GM23338 (cell line): Measurements from ENCODE around the gene MOXD1.

Experiments
- CREB1 ChIP-seq: fragments of 250-450 bp; sonication (Bioruptor Pico); IDR thresholded peaks from 2 replicates; pipeline ENCODE4 v1.5.0; 2020; ENCODE audit warnings: low read depth, mild to moderate bottlenecking, moderate library complexity
- CTCF ChIP-seq, 2 experiments: fragments of 200-600 bp in 1 of 2; sonication (generic) in 1 of 2; conservative IDR thresholded peaks; 2 replicates each; pipeline versions ENCODE4 v1.5.1 to v1.6.1; 2016 to 2017; ENCODE audit warnings: antibody characterized with exemption in 2 of 2, low read depth in 2 of 2, mild to moderate bottlenecking in 2 of 2, moderate library complexity in 1 of 2
- EZH2 ChIP-seq: fragments of 200-600 bp; sonication (generic); IDR thresholded peaks from one replicate; pipeline ENCODE4 v1.8.0; 2017; ENCODE audit warnings: antibody characterized with exemption, mild to moderate bottlenecking, low read depth; ENCODE audit not compliant: unreplicated experiment
- EZH2phosphoT487 ChIP-seq: fragments of 200-600 bp; sonication (generic); IDR thresholded peaks from one replicate; pipeline ENCODE4 v1.8.1; 2018; ENCODE audit warnings: antibody characterized with exemption; ENCODE audit not compliant: unreplicated experiment
- JUNB ChIP-seq: IDR thresholded peaks from one replicate; pipeline ENCODE4 v1.6.1; 2016; ENCODE audit warnings: antibody characterized with exemption; ENCODE audit not compliant: unreplicated experiment
- POLR2AphosphoS5 ChIP-seq: IDR thresholded peaks from 2 replicates; pipeline ENCODE4 v1.6.1; 2016; ENCODE audit warnings: antibody characterized with exemption, low read depth
- REST ChIP-seq: IDR thresholded peaks from one replicate; pipeline ENCODE4 v1.6.1; 2018; ENCODE audit warnings: antibody characterized with exemption; ENCODE audit not compliant: unreplicated experiment
- STAT1 ChIP-seq: IDR thresholded peaks from one replicate; pipeline ENCODE4 v1.6.1; 2016; ENCODE audit warnings: antibody characterized with exemption; ENCODE audit not compliant: unreplicated experiment
- ZNF331 ChIP-seq: fragments of 250-450 bp; sonication (Bioruptor Pico); IDR thresholded peaks from 2 replicates; pipeline ENCODE4 v1.5.0; 2020; ENCODE audit warnings: low read depth, mild to moderate bottlenecking, moderate library complexity

- TF ChIP-seq CTCF (conservative IDR thresholded peaks at IDR 0.05; ENCODE audit: low read depth in 2 of 2), result no peak
- no peak for TF ChIP-seq POLR2AphosphoS5
- TF ChIP-seq EZH2, result no peak
- TF ChIP-seq STAT1, result no peak
- TF ChIP-seq REST, result no peak
- TF ChIP-seq EZH2phosphoT487, result no peak
- no peak for TF ChIP-seq ZNF331 (CRISPR knock-in tag)
- TF ChIP-seq JUNB, result no peak
- no peak for TF ChIP-seq CREB1 (CRISPR knock-in tag)
Observed at GRCh38 chr6:132369526-132369925, 31.7 kb downstream of the MOXD1 start.
